ENCODE measurements around the gene HARS2. TPM values are rescaled to one million over a fixed set of nuclear protein-coding genes. Genes with fewer than 3 reads are reported as not detected.
A peak's percentile ranks its signal among the peaks of the same experiment; 100 is the strongest.
"Not testable (repeated sequence)": the region's sequence is repeated elsewhere in the genome, so short reads cannot be mapped to it uniquely, and the experiment has no call there.

HARS2 gene
- total RNA-seq: 10 to 100 TPM; 29.8 to 34.1 TPM

DNA sequence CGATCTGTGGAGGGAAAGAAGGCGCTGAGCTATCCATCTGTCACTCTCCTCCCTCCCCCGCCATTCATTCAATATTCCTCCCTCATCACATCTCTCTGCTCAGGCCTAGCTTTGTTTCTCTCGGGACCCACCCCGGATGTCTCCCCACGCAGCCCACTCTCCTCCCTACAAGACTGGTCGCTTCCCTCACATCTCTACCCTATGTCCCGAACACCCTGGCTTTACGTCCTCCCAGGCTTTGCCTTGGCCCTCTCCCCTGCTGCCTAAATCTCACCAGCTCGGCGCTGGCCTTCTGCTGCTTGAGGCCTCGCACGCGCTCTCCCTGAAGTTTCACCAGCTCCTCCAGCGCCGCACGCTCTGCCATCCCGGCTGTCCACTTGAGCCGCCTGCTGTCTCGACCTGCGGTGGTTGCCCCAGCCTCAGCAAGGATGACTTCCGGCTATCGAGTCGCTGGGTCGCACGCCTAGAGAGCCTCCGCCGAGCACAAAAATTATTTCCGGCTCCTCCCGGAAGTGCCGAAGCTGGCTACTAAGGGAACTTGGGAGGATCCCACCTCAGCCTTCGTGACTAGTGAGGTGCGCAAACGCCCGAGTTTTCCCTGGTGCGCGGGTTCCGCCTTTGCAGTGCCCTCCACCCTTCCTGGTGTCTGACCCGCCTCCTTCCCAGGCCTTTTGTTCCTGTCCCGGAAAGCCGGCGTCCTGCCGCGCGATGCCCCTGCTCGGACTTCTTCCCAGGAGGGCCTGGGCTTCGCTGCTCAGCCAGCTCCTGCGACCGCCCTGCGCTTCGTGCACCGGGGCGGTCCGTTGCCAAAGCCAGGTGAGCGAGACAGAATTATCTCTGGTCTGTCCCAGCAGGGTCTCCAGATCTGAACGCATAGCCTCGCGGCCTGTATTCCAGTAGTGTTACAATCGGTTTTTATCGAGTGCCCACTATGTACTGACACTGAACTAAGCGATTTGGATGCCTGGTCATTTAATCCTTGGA is at the start of gene HARS2, which contains the start of gene HARS1:
HARS2 (plus strand) TSS at position 515 of the 984 bp plus-strand sequence; CDS start at position 709, 194 bp downstream.
HARS1 (minus strand) TSS at position 430 of the 984 bp plus-strand sequence; CDS start at position 364, 66 bp downstream.
- Mint-ChIP-seq H3K36me3 (peaks cover 18 to 22% of the 10 kb centered on the region in 2 donors), H3K9me3 (no peaks in the 10 kb centered on the region), H3K27ac (peak within 1 kb of the TSS; percentile 97 to 99)
- DNase-seq (ENCODE audit: low spot score in 2 of 2) (peak; percentile 81 to 87), ATAC-seq (peak; percentile 95 to 97)

DNA sequence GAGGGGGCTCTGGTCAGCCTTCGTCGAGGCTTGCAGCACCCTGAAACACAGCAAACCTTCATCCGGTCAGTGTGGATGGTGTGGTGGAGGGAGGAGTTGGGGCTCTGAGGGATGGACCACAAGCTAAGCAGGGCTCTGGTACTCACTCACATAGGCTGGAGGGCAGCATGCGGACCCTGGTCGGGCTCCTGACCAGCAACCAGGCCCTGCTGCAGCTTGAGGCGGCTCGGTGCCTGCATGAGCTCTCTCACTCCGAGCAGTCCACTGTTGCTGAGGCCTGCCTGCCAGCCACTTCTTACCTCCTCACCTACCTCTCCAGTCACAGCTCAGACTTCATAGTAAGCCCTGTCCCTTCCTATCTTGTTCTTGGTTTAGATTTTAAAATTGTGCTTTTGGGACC is 49.5 kb upstream of the HARS2 start:
- peaks cover 8 to 11% of the 10 kb centered on the region in 2 donors for H3K36me3 Mint-ChIP-seq
- H3K9me3 Mint-ChIP-seq: no peaks in the 10 kb centered on the region
- no peak for DNase-seq (ENCODE audit: low spot score in 2 of 2)

GRCh38 chr5:140642718-140643117 is 48.5 kb upstream of the HARS2 start:
- no peaks in the 10 kb centered on the region for H3K9me3 Mint-ChIP-seq
- peaks cover 10 to 20% of the 10 kb centered on the region in 2 donors for H3K36me3 Mint-ChIP-seq
- ATAC-seq (no peak), DNase-seq (ENCODE audit: low spot score in 2 of 2) (no peak)
- peak overlapping the region in 1 of 2 donors; percentile 41 for H3K27ac Mint-ChIP-seq

More for the DNA sequence above, 49.5 kb upstream of the HARS2 start:
- H3K27ac Mint-ChIP-seq: peak overlapping the region in 1 of 2 donors; percentile 40
- no peak for ATAC-seq

- Mint-ChIP-seq H3K36me3 (peaks cover 17% of the 10 kb centered on the region in 2 donors), H3K9me3 (no peaks in the 10 kb centered on the region), H3K27ac (peak overlapping the region; percentile 95 to 100)
- ATAC-seq (no peak), DNase-seq (ENCODE audit: low spot score in 2 of 2) (no peak)
These were observed 44.2 kb upstream of the HARS2 start for GRCh38 chr5:140647042-140647419.

GRCh38 chr5:140658870-140659269 is 32.4 kb upstream of the HARS2 start:
- H3K27ac Mint-ChIP-seq: peak overlapping the region; percentile 55 to 74
- peaks cover 12 to 33% of the 10 kb centered on the region in 2 donors for H3K36me3 Mint-ChIP-seq
- DNase-seq (ENCODE audit: low spot score in 2 of 2) (no peak), ATAC-seq (no peak)
- no peaks in the 10 kb centered on the region for H3K9me3 Mint-ChIP-seq

GRCh38 chr5:140660371-140660770 is 30.9 kb upstream of the HARS2 start:
- H3K27ac Mint-ChIP-seq; DNase-seq (ENCODE audit: low spot score in 2 of 2); H3K9me3 Mint-ChIP-seq; ATAC-seq: not testable (repeated sequence)
- H3K36me3 Mint-ChIP-seq: peaks cover 21 to 42% of the 10 kb centered on the region in 2 donors

GRCh38 chr5:140664030-140664358 is 27.3 kb upstream of the HARS2 start:
- ATAC-seq (no peak), DNase-seq (ENCODE audit: low spot score in 2 of 2) (no peak)
- H3K27ac Mint-ChIP-seq: peak overlapping the region; percentile 95 to 99
- H3K9me3 Mint-ChIP-seq: peaks cover 0 to 4% of the 10 kb centered on the region in 2 donors
- peaks cover 38 to 54% of the 10 kb centered on the region in 2 donors for H3K36me3 Mint-ChIP-seq

DNA sequence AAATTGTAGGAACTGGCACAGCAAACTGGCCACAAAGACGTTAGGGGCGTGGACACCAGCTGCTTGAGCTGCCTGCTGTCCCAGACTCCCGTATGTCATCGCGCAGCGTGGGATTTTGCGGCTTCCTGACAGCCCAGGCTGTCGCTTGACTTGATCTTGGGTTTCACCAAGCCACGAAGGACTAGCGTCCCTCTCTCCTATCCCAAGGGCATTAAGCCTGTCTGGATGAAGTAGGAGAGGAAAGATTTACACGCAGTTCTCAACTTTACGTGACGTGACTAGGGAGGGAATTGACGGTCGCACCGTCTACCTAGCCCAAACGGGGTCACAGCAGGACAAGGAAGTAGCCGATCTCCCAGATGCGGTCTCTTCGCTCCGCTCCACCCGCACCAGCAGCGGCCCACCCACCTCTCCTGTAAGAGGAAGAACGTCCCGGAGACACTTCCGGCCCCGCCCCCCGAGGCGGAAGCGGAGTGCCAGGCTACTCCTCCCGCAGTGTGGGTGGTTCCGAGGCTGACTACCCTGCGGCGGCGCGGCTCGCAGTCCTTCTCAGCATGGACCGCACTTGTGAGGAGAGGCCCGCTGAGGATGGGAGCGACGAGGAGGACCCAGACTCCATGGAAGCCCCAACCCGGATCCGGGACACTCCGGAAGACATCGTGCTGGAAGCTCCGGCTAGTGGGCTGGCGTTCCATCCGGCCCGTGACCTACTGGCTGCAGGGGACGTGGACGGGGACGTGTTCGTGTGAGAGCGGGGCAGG is 26.7 kb upstream of the HARS2 start, which contains the start of gene WDR55:
WDR55 (plus strand) TSS at position 546 of the 761 bp plus-strand sequence; CDS start at position 555, 9 bp downstream.
- H3K27ac Mint-ChIP-seq: peak within 1 kb of the TSS; percentile 95 to 99
- ATAC-seq (peak; percentile 97 to 98), DNase-seq (ENCODE audit: low spot score in 2 of 2) (peak; percentile 94 to 96)
- peaks cover 0 to 4% of the 10 kb centered on the region in 2 donors for H3K9me3 Mint-ChIP-seq
- H3K36me3 Mint-ChIP-seq: peaks cover 43 to 53% of the 10 kb centered on the region in 2 donors

GRCh38 chr5:140671035-140671434 is 20.2 kb upstream of the HARS2 start:
- not testable (repeated sequence) for DNase-seq (ENCODE audit: low spot score in 2 of 2); ATAC-seq; H3K9me3 Mint-ChIP-seq; H3K27ac Mint-ChIP-seq
- H3K36me3 Mint-ChIP-seq: peaks cover 22 to 27% of the 10 kb centered on the region in 2 donors

DNA sequence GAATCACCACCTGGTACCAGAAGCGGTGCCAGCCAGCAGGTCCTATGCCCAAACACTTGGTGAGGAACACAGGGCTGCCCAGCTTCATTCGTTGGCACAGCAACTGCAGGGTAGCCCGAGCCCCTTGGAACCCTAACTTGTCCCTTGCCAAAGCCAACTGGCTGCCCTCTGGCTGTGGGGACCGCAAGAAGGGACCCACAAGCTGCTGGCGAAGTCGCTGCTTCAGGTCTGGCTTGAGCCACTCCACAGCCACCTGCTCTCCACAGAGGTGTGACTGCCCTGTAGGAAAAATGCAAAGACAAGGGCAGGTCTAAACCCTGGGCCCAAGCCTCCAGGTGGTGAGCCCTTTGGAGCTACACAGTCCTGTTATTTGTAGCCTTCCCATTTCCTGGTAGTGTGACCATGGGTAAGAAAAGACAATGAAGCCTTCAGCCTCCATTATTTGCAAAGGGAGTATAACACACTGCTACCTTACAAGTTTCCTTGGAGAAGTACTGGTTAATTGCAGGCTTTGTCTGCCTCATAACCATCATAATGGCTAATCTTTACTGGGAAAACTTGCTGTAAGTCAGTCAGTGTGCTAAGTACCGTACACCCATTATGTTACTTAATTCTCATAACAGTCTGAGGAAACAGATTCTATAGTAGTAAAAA is 19.7 kb upstream of the HARS2 start:
- Mint-ChIP-seq H3K27ac (peak overlapping the region in 1 of 2 donors; percentile 79), H3K36me3 (peaks cover 17 to 22% of the 10 kb centered on the region in 2 donors), H3K9me3 (no peaks in the 10 kb centered on the region)
- ATAC-seq: no peak
- no peak for DNase-seq (ENCODE audit: low spot score in 2 of 2)

DNA sequence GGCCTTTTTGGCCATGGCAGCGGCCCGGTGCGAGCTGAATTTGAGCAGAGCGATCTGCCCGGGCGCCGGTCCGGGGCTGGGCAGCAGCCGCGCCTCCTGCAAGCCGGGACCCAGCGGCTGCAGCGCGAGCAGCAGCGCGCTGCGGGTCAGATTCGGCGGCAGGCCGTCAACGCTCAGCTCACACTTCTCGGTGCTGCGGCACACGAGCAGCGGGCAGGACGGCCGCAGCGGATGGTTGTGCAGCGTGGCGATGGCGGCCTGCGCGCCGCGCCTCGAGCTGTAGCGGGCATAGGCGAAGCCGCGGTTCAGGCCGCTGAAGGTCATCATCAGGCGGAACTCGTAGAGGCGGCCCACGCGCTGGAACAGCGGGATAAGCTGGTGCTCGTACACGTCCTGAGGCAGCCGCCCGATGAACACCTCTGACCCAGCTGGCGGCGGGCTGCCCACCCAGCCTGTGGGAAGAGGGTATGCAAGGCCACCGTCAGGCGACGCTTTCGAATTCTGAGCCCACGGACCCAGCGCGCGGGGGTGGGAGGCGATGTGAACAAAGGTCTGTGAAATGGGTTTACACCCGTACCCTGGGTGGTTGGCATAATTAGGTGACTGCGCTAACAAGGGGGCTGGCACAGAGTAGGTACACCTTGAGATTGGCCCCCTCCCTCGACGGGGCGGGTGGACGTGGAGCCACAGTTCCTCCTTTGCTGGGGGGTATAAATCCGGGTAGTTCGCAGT is 18.6 kb upstream of the HARS2 start:
- peaks cover 8 to 14% of the 10 kb centered on the region in 2 donors for H3K36me3 Mint-ChIP-seq
- ATAC-seq (peak in 1 of 2 donors; percentile 51), DNase-seq (ENCODE audit: low spot score in 2 of 2) (no peak)
- no peak overlapping the region for H3K27ac Mint-ChIP-seq
- no peaks in the 10 kb centered on the region for H3K9me3 Mint-ChIP-seq

DNA sequence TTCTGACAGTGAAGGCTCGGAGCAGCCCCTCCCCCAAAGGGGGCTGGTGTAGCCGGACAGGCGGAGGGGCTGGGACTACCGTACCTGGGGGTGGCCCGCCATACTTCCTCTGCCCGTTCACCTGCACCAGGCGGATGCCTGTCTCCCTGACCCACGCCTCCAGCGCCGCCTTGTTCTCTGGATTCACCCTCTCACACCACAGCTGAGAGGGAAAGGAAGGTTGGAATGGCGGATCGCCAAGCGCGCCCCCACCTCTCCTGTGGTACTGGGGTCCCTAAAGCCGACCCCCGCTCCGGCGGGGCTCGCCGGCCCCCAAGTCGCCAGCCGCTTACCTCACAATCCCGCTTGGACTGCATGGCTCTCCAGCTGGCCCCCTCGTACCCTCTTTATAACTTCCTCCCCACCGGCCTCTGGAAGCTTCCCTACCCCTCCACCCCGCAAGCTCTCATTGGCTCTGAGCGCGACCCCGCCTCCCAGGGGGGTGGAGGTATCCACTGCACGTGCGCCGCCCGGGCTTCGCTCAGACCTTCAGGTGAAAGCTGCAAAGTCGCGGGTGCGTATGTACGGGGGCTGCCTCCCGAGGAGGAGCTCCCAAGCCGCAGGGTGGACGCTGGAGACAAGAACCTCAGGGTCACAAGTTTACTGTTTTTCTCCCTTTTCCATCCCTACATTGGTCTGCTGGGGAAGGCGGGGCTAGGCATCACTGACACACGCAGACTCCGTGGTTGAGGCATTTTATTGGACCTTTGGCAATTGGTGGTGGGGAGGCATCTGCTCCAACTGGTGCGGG is 17.9 kb upstream of the HARS2 start, which contains the start of gene DND1:
DND1 (minus strand) TSS at position 390 of the 790 bp plus-strand sequence; CDS start at position 356, 34 bp downstream.
- H3K27ac Mint-ChIP-seq: peak within 1 kb of the TSS; percentile 53 to 87
- DNase-seq (ENCODE audit: low spot score in 2 of 2) (no peak), ATAC-seq (peak in 1 of 2 donors; percentile 19)
- H3K36me3 Mint-ChIP-seq: peaks cover under 1 to 7% of the 10 kb centered on the region in 2 donors
- no peaks in the 10 kb centered on the region for H3K9me3 Mint-ChIP-seq

- Mint-ChIP-seq H3K36me3 (peaks cover 0 to 3% of the 10 kb centered on the region in 2 donors), H3K27ac (peak overlapping the region; percentile 53 to 87), H3K9me3 (no peaks in the 10 kb centered on the region)
- DNase-seq (ENCODE audit: low spot score in 2 of 2) (no peak), ATAC-seq (no peak)
These were observed 17.0 kb upstream of the HARS2 start for GRCh38 chr5:140674211-140674610.

- DNase-seq (ENCODE audit: low spot score in 2 of 2) (no peak), ATAC-seq (peak in 1 of 2 donors; percentile 6)
- H3K36me3 Mint-ChIP-seq: no peaks in the 10 kb centered on the region
- H3K27ac Mint-ChIP-seq: peak overlapping the region in 1 of 2 donors; percentile 53
- no peaks in the 10 kb centered on the region for H3K9me3 Mint-ChIP-seq
These were observed 16.6 kb upstream of the HARS2 start for GRCh38 chr5:140674629-140675028.

DNA sequence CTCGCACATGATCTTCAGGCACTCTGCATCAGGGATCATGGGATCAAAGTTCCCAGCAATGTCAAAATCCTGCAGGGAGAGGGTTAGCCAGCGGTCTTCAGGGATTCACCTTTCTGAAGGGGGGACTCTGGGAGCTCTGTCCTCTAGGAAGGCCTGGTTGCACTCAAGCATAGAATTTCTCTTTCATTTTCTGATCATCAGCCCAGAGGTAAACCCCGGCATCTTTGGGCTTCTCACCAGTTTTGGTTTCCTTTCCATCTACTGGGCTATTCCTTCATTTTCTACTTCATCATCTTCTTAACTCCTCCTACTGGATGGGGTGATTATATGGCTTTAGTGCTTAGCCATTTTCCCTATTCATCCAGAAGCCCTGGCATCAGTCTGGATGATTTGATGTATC is 13.3 kb upstream of the HARS2 start:
- Mint-ChIP-seq H3K27ac (no peak overlapping the region), H3K36me3 (no peaks in the 10 kb centered on the region), H3K9me3 (no peaks in the 10 kb centered on the region)
- DNase-seq (ENCODE audit: low spot score in 2 of 2) (no peak), ATAC-seq (no peak)
